B cell (primary cell): ENCODE results near the gene PTPRF.

Experiments used
- CTCF ChIP-seq: fragments of 200-600 bp; IDR thresholded peaks from one replicate; pipeline ENCODE4 v1.8.0; 2022; ENCODE audit warnings: antibody characterized with exemption, mild to moderate bottlenecking
- EZH2 ChIP-seq: IDR thresholded peaks from 2 replicates; pipeline ENCODE4 v1.6.1; 2012; ENCODE audit warnings: borderline replicate concordance, low read depth, mild to moderate bottlenecking, moderate library complexity, low read length; ENCODE audit not compliant: insufficient read depth, poor library complexity, severe bottlenecking

- no peak for TF ChIP-seq CTCF
- no peak for TF ChIP-seq EZH2
Observed at GRCh38 chr1:43625063-43625780, 94.5 kb downstream of the PTPRF start.
